Body of pancreas (tissue), 4 donors: Measurements from ENCODE around the gene SPINDOC. TPM values are rescaled to one million over a fixed set of nuclear protein-coding genes. Genes with fewer than 3 reads are reported as not detected.

ENCODE experiments used
- ATAC-seq: fragments of 150-250 bp; one replicate; pipeline ENCODE4 v1.9.1; 2016
- DNase-seq, 4 donors: peaks; one replicate each; pipeline ENCODE4 v3.0.0-alpha.2; 2019
- H3K27ac ChIP-seq, 4 donors: fragments of 200-600 bp; sonication (generic); 1 replicate in 3 of 4; 2 replicates in 1 of 4; pipeline versions ENCODE4 v1.5.1 to v1.6.1; 2016 to 2019; ENCODE audit warnings: mild to moderate bottlenecking in 1 of 4, mixed read lengths in 1 of 4, moderate library complexity in 1 of 4
- H3K27me3 ChIP-seq, 2 donors: fragments of 200-600 bp; sonication (generic); one replicate each; pipeline ENCODE4 v1.6.0; 2016; ENCODE audit warnings: mild to moderate bottlenecking in 1 of 2
- H3K36me3 ChIP-seq, 2 donors: fragments of 200-600 bp; sonication (generic); replicated peaks in 1 of 2; 2 replicates each; pipeline ENCODE4 v1.5.1; 2016; ENCODE audit warnings: low read depth in 2 of 2; ENCODE audit not compliant: insufficient read depth in 1 of 2
- H3K4me1 ChIP-seq: fragments of 200-600 bp; sonication (generic); one replicate; pipeline ENCODE4 v1.6.0; 2016
- H3K4me3 ChIP-seq, 2 donors: fragments of 200-600 bp; sonication (generic); 1 replicate in 1 of 2; 2 replicates in 1 of 2; pipeline ENCODE4 v1.5.1; 2016 to 2019
- H3K9me3 ChIP-seq, 3 donors: fragments of 200-600 bp; sonication (generic); 1 replicate in 2 of 3; 2 replicates in 1 of 3; pipeline ENCODE4 v1.5.1; 2016
- POLR2A ChIP-seq, 3 donors: fragments of 450-650 bp; IDR thresholded peaks; one replicate each; pipeline ENCODE4 v1.6.1; 2016; ENCODE audit warnings: antibody characterized with exemption in 3 of 3, mild to moderate bottlenecking in 2 of 3
- WGBS, 2 donors: methylation state at CpG; one replicate each; pipeline ENCODE4 v1.1.5; 2017; 5-methylcytosine and 5-hydroxymethylcytosine counted together
- intact Hi-C: fragments of 100-400 bp; cut with DNase I; formaldehyde crosslinking; loops from one replicate; pipeline ENCODE4 v1.15.1; 2023
- total RNA-seq, 2 donors: library from RNA; depleted of rRNA; stranded (reverse); fragments of >200 nt; gene quantifications; one replicate each; pipeline ENCODE4 v1.1.0, GENCODE V29; 2016
- TF ChIP-seq, protein P1 (sequence below), 7 experiments: fragments of 450-650 bp in 4 of 7; fragments of 200-600 bp in 3 of 7; sonication (generic) in 3 of 7; IDR thresholded peaks; one replicate each; pipeline ENCODE4 v1.5.1; 2016 to 2019; ENCODE audit warnings: antibody characterized with exemption in 7 of 7

Gene SPINDOC
- total RNA-seq, 2 donors from 2014 or later: 3.6 to 16.2 TPM

DNA sequence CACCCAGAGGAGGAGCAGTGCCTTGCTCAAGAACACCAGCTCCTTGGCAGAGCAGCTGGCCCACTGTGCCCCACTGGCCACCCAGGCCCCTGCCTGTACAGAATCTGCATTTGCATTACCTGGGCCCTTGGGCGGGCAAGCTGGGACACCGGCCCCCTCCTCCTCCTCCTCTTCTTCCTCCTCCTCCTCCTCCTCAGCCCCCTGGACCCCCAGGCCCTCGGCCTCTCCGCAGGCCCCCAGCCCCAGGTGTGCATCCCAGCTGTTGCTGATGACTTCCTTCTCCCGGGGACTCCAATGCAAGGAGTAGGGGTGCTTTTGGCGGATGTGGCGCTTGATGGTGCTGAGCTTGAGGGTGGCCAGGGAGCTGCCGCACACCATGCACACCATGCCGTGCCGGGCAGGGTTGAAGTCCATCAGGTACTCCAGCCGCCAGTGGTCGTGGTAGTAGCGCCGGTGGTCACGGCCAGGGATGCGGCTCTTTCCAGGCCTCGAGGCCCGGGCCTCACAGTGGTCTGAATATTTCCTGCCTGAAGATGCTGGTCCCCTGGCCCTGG lies 47.5 kb upstream of the SPINDOC start:
- intact Hi-C loops: loop anchor here (10.0 kb wide), 1 partner anchor 179 kb away; no protein-coding TSS in a partner anchor
- H3K4me3 ChIP-seq: no peak overlapping the region

DNA sequence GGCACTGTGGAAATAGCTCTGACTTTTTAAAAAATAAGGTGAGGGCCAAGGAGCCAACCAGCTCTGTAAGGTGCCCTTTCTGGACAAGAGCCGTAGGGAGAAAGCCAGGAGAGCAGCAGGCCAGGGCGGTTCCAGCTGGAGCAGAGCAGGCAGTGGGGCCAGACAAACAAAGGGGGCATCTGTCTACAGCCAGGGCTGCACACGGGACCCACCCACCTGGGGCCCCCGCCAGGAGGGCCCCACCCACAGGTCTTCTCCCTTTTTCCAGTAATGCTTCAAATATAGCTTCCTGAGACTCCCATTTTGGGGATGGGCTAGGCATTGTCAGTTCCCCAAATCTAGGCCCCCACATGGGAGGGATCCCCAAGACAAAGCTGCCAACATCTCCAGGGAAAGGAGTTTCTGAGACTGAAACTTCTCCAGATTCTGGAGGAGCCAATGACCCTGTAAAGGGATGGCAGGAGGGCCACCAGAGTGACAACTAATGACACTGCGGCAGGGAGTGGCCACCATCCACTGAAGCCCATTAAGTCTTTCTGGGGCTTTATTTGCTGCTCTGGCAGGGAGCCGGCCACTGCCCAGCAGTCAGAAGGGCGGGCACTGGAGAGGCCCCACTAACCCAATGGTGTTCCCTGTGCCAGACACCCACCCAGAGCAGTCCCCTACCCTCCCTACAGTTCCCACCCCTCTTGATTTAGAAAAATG lies 46.6 kb upstream of the SPINDOC start:
- H3K27me3 ChIP-seq: no peaks in the 10 kb centered on the region
- H3K4me1 ChIP-seq: peaks cover 57% of the 10 kb centered on the region
- WGBS, 2 donors: 43 to 45% methylated on average over 3 to 7 of the region's 7 CpGs
- H3K4me3 ChIP-seq: peak overlapping the region in 1 of 2 donors; percentile 88
- H3K36me3 ChIP-seq: no peaks in the 10 kb centered on the region
- peak overlapping the region in 3 of 4 donors; percentile 69 to 77 (median 76) for H3K27ac ChIP-seq
- intact Hi-C loops: loop anchor here (10.0 kb wide), 1 partner anchor 178 kb away; no protein-coding TSS in a partner anchor
- TF ChIP-seq, protein P1, sequence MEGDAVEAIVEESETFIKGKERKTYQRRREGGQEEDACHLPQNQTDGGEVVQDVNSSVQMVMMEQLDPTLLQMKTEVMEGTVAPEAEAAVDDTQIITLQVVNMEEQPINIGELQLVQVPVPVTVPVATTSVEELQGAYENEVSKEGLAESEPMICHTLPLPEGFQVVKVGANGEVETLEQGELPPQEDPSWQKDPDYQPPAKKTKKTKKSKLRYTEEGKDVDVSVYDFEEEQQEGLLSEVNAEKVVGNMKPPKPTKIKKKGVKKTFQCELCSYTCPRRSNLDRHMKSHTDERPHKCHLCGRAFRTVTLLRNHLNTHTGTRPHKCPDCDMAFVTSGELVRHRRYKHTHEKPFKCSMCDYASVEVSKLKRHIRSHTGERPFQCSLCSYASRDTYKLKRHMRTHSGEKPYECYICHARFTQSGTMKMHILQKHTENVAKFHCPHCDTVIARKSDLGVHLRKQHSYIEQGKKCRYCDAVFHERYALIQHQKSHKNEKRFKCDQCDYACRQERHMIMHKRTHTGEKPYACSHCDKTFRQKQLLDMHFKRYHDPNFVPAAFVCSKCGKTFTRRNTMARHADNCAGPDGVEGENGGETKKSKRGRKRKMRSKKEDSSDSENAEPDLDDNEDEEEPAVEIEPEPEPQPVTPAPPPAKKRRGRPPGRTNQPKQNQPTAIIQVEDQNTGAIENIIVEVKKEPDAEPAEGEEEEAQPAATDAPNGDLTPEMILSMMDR (IDR thresholded peaks at IDR 0.05): no peak
- no peak for TF ChIP-seq POLR2A (IDR thresholded peaks at IDR 0.05)
- H3K9me3 ChIP-seq: no peaks in the 10 kb centered on the region
- DNase-seq (no peak), ATAC-seq (no peak)

More for the DNA sequence above, 47.5 kb upstream of the SPINDOC start:
- DNase-seq (peak in 1 of 4 donors; percentile 15), ATAC-seq (no peak)
- H3K27me3 ChIP-seq: no peaks in the 10 kb centered on the region
- no peaks in the 10 kb centered on the region for H3K9me3 ChIP-seq
- peak overlapping the region; percentile 40 to 76 (median 68) for H3K27ac ChIP-seq
- TF ChIP-seq, protein P1 (IDR thresholded peaks at IDR 0.05): no peak
- TF ChIP-seq POLR2A (IDR thresholded peaks at IDR 0.05): no peak
- H3K36me3 ChIP-seq: no peaks in the 10 kb centered on the region
- peaks cover 57% of the 10 kb centered on the region for H3K4me1 ChIP-seq
- WGBS, 2 donors: 53 to 65% methylated on average over 5 to 18 of the region's 18 CpGs

DNA sequence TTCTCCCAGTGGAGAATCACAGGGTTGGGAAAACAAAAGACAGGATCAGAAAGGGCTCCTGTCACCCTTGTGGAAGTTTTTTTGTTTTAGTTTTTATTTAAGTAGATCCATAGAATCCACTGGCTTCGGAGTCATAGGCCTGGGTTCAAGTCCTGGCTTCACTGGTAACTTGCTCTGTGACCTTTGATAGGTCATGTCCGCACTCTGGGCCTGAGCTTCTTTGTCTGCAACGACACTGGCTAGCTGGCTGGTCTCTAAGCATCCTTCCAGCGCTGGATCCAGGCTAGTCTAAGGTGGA lies 46.0 kb upstream of the SPINDOC start:
- Histone ChIP-seq H3K36me3 (no peaks in the 10 kb centered on the region), H3K27me3 (no peaks in the 10 kb centered on the region), H3K4me1 (peaks cover 55% of the 10 kb centered on the region), H3K9me3 (no peaks in the 10 kb centered on the region), H3K4me3 (peak overlapping the region in 1 of 2 donors; percentile 88), H3K27ac (peak overlapping the region in 3 of 4 donors; percentile 68 to 77 (median 69))
- DNase-seq (no peak), ATAC-seq (no peak)
- intact Hi-C loops: loop anchor here (10.0 kb wide), 1 partner anchor 178 kb away; no protein-coding TSS in a partner anchor
- TF ChIP-seq, protein P1 (IDR thresholded peaks at IDR 0.05): no peak
- TF ChIP-seq POLR2A (IDR thresholded peaks at IDR 0.05): no peak
- WGBS, 2 donors: 16 to 25% methylated on average over 4 of the region's 4 CpGs

DNA sequence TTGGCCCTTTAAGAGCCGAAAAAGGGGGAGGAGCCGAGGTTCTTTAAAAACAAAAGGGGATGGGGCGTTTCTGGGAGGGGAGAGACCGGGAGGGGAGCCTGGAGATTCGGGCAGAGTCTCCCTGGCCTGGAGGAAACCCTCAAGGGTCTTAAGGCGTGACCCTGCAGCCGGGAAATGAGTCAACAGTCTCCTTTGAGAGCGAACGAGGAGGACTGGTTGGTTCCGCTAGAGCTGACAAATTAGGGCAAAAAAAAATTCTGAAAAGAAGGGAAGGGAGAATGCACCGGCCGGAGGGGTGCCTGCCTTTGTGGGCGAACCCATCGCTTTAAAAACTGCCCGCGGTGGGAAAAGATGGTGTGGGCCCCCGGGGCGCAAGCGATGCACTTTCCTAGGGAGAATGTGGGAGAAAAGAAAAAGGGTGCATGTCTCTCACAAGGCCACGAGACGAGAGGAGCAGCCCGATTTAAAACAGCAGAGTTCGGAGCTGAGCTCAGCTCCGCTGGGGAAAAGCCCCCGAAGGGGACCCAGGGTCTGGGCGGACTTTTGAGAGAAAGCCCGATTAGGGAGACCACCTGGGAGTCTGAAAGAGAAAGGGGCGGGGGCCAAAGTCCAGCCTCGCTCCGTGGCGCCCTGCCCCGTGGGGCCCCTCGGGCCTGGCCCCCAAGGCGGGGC lies 45.6 kb upstream of the SPINDOC start:
- H3K9me3 ChIP-seq: no peaks in the 10 kb centered on the region
- H3K4me3 ChIP-seq: peak overlapping the region; percentile 51 to 88
- no peaks in the 10 kb centered on the region for H3K36me3 ChIP-seq
- intact Hi-C loops: loop anchor here (10.0 kb wide), 1 partner anchor 177 kb away; no protein-coding TSS in a partner anchor
- peak; percentile 50 to 68 (median 62) for DNase-seq
- peaks cover 51% of the 10 kb centered on the region for H3K4me1 ChIP-seq
- no peak for ATAC-seq
- H3K27ac ChIP-seq: peak overlapping the region in 3 of 4 donors; percentile 68 to 77 (median 69)
- H3K27me3 ChIP-seq: no peaks in the 10 kb centered on the region
- 0% methylated on average over 27 to 34 of the region's 34 CpGs for WGBS, 2 donors
- TF ChIP-seq, protein P1 (IDR thresholded peaks at IDR 0.05): peak in 1 of 7 experiments; percentile 15
- TF ChIP-seq POLR2A (IDR thresholded peaks at IDR 0.05): peak in 1 of 3 donors; percentile 15
